ENCODE measurements around the gene PPP2CA.

PPP2CA gene

DNA sequence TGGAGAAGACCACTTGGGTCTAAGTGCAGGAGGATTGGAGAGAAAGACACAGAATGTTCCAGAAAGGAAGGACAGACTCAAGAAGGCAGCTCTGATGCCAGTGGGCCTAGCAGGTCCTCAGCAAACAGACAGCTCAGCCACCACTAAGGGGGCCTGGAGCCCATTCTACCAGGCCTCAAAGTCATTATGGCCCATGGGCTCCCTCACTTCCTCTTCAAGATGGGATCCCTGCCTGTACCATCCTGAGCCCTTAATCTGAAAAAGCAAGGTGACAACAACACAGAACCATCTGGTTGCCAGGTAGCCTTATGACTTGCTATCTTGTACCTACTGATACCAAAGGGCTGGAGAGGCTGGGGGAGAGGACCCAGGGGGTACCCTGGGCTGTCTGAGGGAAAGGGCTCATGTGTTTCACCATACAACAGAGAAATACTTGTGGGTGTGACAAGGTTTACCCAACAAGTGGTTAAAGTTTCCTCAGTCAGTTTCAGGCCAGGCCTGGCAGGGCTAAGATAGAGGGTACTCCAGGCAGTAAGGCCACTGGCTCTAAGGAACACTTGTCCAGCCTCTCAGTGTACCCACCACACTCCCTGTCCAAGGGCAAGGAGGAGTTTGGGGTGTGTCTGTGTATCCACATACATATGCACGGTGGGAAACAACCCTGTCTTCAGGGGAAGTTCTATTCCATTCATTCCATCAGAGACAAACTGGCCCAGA lies 80.7 kb downstream of the PPP2CA start:
- DNase-seq (ENCODE audit: low spot score), result no peak
- in situ Hi-C loops (cut with MboI; ENCODE audit: low sequenced_read_pairs, unreplicated experiment), result loop anchor here (5.0 kb wide), 1 partner anchor 103 kb away; no protein-coding TSS in a partner anchor
- TF ChIP-seq, protein P1, sequence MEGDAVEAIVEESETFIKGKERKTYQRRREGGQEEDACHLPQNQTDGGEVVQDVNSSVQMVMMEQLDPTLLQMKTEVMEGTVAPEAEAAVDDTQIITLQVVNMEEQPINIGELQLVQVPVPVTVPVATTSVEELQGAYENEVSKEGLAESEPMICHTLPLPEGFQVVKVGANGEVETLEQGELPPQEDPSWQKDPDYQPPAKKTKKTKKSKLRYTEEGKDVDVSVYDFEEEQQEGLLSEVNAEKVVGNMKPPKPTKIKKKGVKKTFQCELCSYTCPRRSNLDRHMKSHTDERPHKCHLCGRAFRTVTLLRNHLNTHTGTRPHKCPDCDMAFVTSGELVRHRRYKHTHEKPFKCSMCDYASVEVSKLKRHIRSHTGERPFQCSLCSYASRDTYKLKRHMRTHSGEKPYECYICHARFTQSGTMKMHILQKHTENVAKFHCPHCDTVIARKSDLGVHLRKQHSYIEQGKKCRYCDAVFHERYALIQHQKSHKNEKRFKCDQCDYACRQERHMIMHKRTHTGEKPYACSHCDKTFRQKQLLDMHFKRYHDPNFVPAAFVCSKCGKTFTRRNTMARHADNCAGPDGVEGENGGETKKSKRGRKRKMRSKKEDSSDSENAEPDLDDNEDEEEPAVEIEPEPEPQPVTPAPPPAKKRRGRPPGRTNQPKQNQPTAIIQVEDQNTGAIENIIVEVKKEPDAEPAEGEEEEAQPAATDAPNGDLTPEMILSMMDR (IDR thresholded peaks at IDR 0.05; ENCODE audit: borderline replicate concordance, control extremely low read depth, extremely low read depth, insufficient read depth, missing control alignments), result no peak
